ENCODE results near the gene LIPT2.

Gene LIPT2

DNA sequence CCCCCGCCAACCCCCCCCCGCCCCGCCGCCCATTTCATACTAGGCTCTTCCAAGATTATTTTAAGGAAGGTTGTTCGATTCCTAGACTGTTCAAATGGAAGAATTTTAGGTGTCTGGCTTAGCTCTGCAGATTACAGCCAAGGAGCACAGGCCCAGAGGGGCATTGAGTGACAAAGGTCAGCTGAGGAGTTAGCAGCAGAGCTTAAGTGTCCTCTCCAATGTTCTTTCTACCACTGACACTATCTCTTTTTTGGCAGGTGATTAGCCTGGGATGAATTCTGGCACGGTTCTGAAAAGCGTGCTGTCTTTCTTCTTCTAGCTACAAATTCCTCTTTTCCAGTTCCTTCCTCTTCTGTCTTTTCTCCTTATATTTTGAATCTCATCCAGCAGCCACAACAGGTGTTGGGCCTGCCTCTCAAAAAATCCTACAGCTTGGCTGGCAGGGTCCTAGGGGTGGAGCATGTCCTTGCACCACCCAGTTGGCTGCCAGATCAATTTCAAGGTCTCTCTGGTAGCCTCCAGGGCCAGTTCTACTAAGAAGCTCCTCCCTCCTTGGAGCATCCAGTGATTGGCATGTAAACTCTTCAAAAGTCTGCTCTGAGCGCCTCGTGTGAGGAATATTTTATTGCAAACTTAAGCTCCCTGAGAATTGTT is 49.2 kb downstream of the LIPT2 start:
- Histone ChIP-seq H3K9ac (ENCODE audit: low read length) (no peak overlapping the region), H3K36me3 (ENCODE audit: control insufficient read depth, low read depth, low read length) (no peaks in the 10 kb centered on the region), H3K9me3 (ENCODE audit: control insufficient read depth, low read depth, low read length) (no peaks in the 10 kb centered on the region), H3K4me1 (ENCODE audit: control insufficient read depth, low read depth, low read length) (peaks cover 3% of the 10 kb centered on the region), H3K27me3 (ENCODE audit: control insufficient read depth, insufficient read depth, low read length) (no peaks in the 10 kb centered on the region), H3K4me3 (ENCODE audit: low read length) (no peak overlapping the region), H3K27ac (ENCODE audit: low read length) (no peak overlapping the region)

GRCh38 chr11:74443071-74443864 is 50.3 kb downstream of the LIPT2 start:
- H3K9me3 ChIP-seq (ENCODE audit: control insufficient read depth, low read depth, low read length) = no peaks in the 10 kb centered on the region
- H3K9ac ChIP-seq (ENCODE audit: low read length) = no peak overlapping the region
- no peak overlapping the region for H3K27ac ChIP-seq (ENCODE audit: low read length)
- H3K4me3 ChIP-seq (ENCODE audit: low read length) = no peak overlapping the region
- no peaks in the 10 kb centered on the region for H3K27me3 ChIP-seq (ENCODE audit: control insufficient read depth, insufficient read depth, low read length)
- no peaks in the 10 kb centered on the region for H3K36me3 ChIP-seq (ENCODE audit: control insufficient read depth, low read depth, low read length)
- peaks cover 3% of the 10 kb centered on the region for H3K4me1 ChIP-seq (ENCODE audit: control insufficient read depth, low read depth, low read length)

DNA sequence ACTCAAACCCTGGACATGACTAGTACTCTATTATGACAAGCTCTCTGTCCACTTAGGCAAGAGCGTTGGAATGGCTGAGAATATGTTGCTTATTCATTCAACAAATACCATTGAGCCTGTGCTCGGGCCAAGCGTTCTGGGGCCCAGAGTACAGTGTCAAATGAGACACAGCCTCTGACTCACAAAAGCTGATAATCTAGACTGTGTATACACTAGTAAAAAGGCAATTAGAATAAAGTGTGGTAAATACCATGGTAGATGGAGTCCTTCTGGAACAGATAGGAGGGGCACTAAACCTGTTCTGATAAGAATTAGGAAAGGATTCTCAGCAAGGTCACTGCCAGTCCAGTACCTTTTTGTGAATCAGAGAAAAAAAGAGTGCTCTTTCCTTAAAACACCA is 50.9 kb downstream of the LIPT2 start:
- H3K36me3 ChIP-seq (ENCODE audit: control insufficient read depth, low read depth, low read length) = no peaks in the 10 kb centered on the region
- H3K27me3 ChIP-seq (ENCODE audit: control insufficient read depth, insufficient read depth, low read length) = no peaks in the 10 kb centered on the region
- H3K9ac ChIP-seq (ENCODE audit: low read length) = no peak overlapping the region
- no peak overlapping the region for H3K27ac ChIP-seq (ENCODE audit: low read length)
- no peak overlapping the region for H3K4me3 ChIP-seq (ENCODE audit: low read length)
- peaks cover 3% of the 10 kb centered on the region for H3K4me1 ChIP-seq (ENCODE audit: control insufficient read depth, low read depth, low read length)
- no peaks in the 10 kb centered on the region for H3K9me3 ChIP-seq (ENCODE audit: control insufficient read depth, low read depth, low read length)
